B cell (primary cell): ENCODE results near the gene ANTXRL.
"Not testable (repeated sequence)": the region's sequence is repeated elsewhere in the genome, so short reads cannot be mapped to it uniquely, and the experiment has no call there.

Experiments used
- EZH2 ChIP-seq: IDR thresholded peaks from 2 replicates; pipeline ENCODE4 v1.6.1; 2012; ENCODE audit warnings: borderline replicate concordance, low read depth, mild to moderate bottlenecking, moderate library complexity, low read length; ENCODE audit not compliant: insufficient read depth, poor library complexity, severe bottlenecking
- TF ChIP-seq, protein P1 (sequence below): fragments of 200-600 bp; IDR thresholded peaks from one replicate; pipeline ENCODE4 v1.8.0; 2022; ENCODE audit warnings: antibody characterized with exemption, mild to moderate bottlenecking

DNA sequence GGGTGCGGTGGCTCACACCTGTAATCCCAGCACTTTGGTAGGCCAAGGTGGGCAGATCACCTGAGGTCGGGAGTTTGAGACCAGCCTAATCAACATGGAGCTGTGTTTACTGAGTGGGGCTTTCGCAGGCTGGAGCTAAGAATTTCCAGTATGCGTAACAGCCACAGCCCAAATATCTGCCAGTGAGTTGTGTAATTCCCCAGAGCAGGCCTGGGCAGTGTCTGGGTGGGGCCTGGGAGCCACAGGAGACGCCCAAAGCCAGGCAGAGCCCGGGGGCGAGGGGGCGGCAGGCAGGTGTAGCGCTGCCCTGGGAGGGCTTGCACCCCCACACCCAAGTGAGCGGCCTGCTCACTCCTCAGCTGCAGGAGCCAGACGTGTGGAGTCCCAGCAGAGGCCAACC lies 88.6 kb downstream of the ANTXRL start, which contains the start of gene ANXA8L1:
- TF ChIP-seq, protein P1, sequence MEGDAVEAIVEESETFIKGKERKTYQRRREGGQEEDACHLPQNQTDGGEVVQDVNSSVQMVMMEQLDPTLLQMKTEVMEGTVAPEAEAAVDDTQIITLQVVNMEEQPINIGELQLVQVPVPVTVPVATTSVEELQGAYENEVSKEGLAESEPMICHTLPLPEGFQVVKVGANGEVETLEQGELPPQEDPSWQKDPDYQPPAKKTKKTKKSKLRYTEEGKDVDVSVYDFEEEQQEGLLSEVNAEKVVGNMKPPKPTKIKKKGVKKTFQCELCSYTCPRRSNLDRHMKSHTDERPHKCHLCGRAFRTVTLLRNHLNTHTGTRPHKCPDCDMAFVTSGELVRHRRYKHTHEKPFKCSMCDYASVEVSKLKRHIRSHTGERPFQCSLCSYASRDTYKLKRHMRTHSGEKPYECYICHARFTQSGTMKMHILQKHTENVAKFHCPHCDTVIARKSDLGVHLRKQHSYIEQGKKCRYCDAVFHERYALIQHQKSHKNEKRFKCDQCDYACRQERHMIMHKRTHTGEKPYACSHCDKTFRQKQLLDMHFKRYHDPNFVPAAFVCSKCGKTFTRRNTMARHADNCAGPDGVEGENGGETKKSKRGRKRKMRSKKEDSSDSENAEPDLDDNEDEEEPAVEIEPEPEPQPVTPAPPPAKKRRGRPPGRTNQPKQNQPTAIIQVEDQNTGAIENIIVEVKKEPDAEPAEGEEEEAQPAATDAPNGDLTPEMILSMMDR, result not testable (repeated sequence)
- not testable (repeated sequence) for TF ChIP-seq EZH2
